Suppressor macrophage treated with lipopolysaccharide for 1 hour (primary cell): ENCODE data around the gene CDR2L.
"Not testable (repeated sequence)": the region's sequence is repeated elsewhere in the genome, so short reads cannot be mapped to it uniquely, and the experiment has no call there.

ENCODE experiments used
- DNase-seq, 3 donors: peaks; one replicate each; pipeline ENCODE4 v3.0.0-alpha.2; 2020 to 2022

Gene CDR2L

DNA sequence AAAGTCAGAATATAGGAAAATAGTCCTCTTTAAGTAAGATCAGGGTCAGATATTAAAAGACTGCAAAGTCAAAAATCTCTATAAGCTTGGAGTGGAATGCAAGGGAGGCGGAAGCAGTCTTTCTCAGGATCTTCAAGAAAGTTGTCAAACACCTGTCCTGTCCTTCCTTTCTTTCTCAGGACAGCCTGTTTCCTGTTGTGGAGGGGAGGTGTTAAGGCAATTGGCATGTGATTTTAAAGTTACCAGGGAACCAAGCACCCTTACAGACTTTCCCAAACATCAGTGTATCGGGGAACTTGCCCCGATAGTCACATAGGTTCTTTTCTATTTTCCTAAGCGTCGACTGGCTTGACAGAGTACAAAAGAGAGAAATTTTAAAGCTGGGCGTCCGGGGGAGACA, 57.3 kb downstream of the CDR2L start:
- DNase-seq, result no peak

DNA sequence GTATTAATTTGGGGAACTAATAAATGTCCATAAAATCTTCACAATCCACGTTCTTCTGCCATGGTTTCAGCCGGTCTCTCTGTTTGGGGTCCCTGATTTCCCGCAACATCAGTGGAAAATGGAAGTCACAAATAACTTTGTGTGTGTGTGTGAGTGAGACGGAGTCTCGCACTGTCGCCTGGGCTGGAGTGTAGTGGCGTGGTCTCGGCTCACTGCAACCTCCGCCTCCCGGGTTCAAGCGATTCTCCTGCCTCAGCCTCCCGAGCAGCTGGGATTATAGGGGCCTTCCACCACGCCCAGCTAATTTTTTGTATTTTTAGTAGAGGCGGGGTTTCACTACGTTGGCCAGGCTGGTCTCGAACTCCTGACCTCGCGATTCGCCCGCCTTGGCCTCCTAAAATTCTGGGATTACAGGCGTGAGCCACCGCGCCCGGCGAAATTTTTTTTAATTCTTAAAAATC, 58.5 kb downstream of the CDR2L start:
- DNase-seq, result not testable (repeated sequence)

DNA sequence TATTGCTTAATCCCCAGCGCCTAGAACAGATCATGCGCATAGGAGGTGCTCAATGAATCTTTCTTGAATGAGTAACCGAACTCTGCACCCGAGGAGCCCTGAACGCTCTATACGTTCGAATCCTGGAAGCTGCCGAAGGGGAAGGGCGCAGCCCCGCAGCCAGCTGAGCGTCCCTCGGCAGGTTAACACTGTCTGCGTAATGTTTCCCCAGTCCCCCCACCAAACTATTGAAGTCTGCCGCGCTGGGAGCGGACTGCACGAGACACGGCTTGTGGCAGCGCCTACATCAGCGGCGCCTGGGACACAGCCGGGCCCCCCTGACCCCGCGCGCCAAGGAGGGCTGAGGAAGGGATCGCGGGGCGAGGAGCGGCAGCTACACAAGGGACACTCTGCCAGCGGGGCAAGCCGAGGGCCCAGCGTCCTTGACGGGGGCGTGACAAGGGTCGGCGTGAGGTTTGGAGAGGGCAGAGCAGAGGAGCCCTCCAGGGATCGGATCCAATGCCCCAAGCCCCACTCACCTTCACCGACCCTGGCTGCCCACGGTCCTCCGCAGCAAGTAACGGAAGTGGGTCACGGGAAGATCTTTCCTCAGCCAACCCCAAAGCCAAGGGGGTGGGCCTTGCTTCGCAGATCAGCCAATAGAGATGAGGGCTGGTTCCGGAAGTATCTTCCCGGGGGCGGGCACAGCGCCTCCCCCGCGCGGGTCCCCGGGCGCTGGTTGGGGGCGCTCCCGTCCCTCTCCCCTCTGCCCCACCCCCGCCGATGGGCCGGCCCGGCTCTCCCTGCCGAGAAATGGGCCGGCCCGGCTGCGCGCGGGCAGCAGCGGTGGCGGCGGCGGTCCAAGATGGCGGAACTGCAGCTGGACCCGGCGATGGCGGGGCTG, 59.2 kb downstream of the CDR2L start, which contains the start of the genes ATP5PD and KCTD2:
Gene ATP5PD, minus strand, starts transcription at position 563 of the 883 bp plus-strand sequence. CDS start 4,319 bp downstream, outside the sequence.
Gene KCTD2, plus strand, starts transcription at position 819 of the 883 bp plus-strand sequence. Its CDS starts 26 bp downstream, at position 845.
- peak; percentile 98 to 99 (median 98) for DNase-seq

DNA sequence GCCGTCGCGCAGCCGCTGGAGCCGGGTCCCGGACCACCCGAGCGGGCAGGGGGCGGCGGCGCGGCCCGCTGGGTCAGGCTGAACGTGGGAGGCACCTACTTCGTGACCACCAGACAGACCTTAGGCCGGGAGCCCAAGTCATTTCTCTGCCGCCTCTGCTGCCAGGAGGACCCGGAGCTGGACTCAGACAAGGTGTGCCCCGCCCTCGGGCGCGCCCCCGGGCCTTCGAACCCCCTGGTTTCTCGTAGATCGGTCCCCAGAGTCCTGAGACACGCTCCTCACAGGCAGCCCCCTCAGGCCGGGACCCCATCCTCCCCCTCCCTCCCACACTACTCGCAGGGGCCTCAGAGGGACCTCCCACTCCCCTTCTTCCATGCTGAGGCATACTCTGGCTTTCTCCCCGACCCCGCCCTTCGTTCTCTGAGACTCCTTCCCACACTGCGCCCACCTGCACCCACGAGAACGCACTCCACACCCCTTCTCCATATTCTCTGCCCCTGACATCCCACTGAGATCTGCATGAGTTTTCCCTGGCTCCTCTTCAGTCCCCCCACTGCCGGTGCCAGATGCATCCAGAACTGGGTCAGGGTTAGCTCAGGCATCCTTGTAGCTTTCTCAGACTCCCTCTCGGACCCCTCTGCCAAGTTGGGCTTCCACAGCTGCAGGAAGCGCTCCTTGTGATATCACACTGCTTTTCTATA, 60.1 kb downstream of the CDR2L start:
- peak in 2 of 3 donors; percentile 10 to 21 for DNase-seq

DNA sequence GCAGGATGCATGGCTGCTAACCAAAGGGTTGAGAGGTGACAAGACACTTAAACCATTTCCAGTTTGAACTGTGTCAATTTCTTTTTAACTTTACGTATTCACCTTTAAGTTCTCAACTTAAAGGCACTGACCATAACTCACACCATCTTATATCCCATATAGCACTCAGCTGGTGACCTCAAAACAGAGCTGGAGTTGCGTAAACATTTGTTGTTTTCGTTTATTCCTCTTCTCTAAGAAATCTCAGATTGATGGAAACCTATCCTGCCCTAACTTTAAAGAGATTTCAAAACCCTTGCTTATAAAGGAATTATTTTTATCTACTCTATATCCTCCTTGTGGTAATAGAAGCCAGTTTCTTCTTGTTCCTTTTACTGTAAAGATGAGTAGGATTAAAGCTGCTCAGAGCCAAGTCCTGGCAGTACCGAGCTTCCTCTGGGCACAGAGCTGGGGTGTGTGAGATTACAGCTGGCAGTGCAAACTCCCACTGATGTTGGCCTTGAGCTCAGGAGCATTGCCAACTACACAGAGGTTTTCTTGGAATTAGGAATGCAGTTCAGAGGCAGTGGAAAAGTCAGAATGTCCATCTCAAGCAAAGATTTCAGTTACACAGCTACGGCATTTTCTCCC, 60.9 kb downstream of the CDR2L start:
- DNase-seq, result peak in 2 of 3 donors; percentile 16 to 21

DNA sequence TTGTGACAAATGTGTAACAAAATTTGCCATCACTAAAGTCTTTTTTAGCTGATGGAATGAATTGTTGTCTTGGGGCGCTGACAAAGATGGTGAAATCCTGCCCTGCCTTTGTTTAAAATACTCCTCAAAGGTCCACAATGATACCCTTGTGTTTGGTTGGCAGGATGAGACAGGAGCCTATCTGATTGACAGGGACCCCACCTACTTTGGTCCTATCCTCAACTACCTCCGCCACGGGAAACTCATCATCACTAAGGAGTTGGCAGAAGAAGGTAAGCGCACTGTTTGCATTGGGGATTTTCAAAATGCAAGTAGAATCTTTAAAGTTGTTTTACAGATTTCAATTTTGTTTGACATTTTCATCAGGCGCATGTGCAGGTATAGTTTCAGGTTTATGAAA, 61.6 kb downstream of the CDR2L start:
- no peak for DNase-seq

DNA sequence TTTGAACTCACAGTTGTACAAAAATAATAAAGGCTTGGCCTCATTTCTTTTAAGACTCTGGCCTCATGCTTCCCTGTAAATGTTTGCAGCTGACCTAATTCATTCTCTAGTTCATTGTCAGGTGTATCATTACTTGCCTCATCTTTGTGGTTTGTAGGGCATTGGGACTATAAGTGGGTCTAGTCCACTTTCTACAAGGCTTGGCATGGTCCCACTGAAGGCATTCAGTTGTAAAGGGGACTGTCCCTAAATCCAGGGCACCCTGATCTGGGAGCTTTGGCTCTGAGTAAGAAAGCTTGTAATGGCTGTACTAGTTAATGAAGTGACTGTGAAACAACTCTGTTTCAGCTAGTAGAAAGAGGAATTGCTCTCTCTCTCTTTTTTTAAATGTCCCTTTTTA, 62.3 kb downstream of the CDR2L start:
- no peak for DNase-seq

DNA sequence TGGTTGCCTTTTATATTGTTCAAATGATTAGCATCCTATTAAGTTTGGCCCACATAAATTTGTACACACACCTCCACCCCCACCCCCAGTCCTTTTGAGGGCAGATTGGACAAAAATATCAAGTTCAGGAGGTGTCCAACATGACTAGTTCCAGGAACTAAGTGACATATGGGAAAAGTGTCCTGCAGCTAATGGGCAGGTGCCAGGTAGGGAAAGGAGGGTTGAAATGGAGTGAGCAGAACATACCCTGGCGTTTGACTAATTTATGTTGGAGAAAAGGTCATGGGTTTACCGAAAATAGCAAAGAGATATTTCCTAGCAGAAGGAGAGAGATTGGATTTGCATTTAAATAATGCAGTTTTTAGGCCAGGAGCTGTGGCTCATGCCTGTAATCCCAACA, 64.5 kb downstream of the CDR2L start:
- no peak for DNase-seq
